GM12878 (cell line): ENCODE results near the gene DRAP1. TPM values are rescaled to one million over a fixed set of nuclear protein-coding genes. Genes with fewer than 3 reads are reported as not detected.

Experiments
- ATAC-seq: fragments of 200-7000 bp; cut with Tn5 transposase; 3 replicates; pipeline ENCODE4 v1.9.1; 2020; ENCODE audit warnings: mild to moderate bottlenecking, moderate library complexity
- BruUV-seq: library from RNA; stranded (reverse); fragments of 400-500 nt; replicated peaks from 2 replicates; lab custom pipeline; 2021; lab: Mats Ljungman, UMichigan
- CTCF ChIA-PET: fragments of 300-600 bp; sonication (Branson Sonifier 250); formaldehyde crosslinking; extraction: SDS; loops from one replicate; lab custom pipeline; 2021; ENCODE audit warnings: inconsistent platforms; lab: Yijun Ruan, JAX
- POLR2A ChIA-PET: fragments of 350-600 bp; formaldehyde crosslinking; extraction: SDS; loops from one replicate; lab custom pipeline; 2021; ENCODE audit warnings: inconsistent platforms; lab: Charles Lee
- RAD21 ChIA-PET: fragments of 300-600 bp; sonication (Branson Sonifier 250); formaldehyde crosslinking; loops from one replicate; lab custom pipeline; 2023; ENCODE audit warnings: antibody characterized with exemption; ENCODE audit not compliant: unreplicated experiment; lab: Charles Lee
- SMC1A ChIA-PET: fragments of 300-600 bp; sonication (Branson Sonifier 250); formaldehyde crosslinking; loops from one replicate; lab custom pipeline; 2023; ENCODE audit not compliant: unreplicated experiment, uncharacterized antibody; lab: Charles Lee
- DNase-seq: peaks from one replicate; pipeline ENCODE4 v3.0.0-alpha.2; 2011; ENCODE audit warnings: low read depth, low spot score
- FAIRE-seq: peaks from 3 replicates; lab custom pipeline; 2011; peaks lifted over from hg19 to GRCh38; lab: Jason Lieb, UNC
- H2AFZ ChIP-seq: 2 replicates; pipeline ENCODE4 v1.6.0; 2011; ENCODE audit warnings: low read depth, low read length, control low read depth; ENCODE audit not compliant: control insufficient read depth
- H3K27ac ChIP-seq: 2 replicates; pipeline ENCODE4 v1.5.1; 2011; ENCODE audit warnings: control low read depth; ENCODE audit not compliant: control insufficient read depth, insufficient read depth
- H3K27me3 ChIP-seq, 2 experiments: replicated peaks in 1 of 2; 2 replicates each; pipeline versions ENCODE4 v1.6.0 to v1.6.1; 2011; ENCODE audit warnings: low read length in 1 of 2; ENCODE audit not compliant: control insufficient read depth in 2 of 2, insufficient read depth in 2 of 2
- H3K36me3 ChIP-seq, 2 experiments: 2 replicates each; pipeline ENCODE4 v1.5.1; 2011; ENCODE audit warnings: low read length in 1 of 2; ENCODE audit not compliant: control insufficient read depth in 2 of 2, insufficient read depth in 2 of 2
- H3K4me1 ChIP-seq: 2 replicates; pipeline ENCODE4 v1.6.1; 2011; ENCODE audit warnings: mild to moderate bottlenecking, low read length, moderate library complexity, mixed read lengths; ENCODE audit not compliant: control insufficient read depth, insufficient read depth
- H3K4me2 ChIP-seq: 2 replicates; pipeline ENCODE4 v1.6.0; 2011; ENCODE audit warnings: control low read depth; ENCODE audit not compliant: control insufficient read depth, insufficient read depth
- H3K4me3 ChIP-seq: fragments of 200-600 bp; sonication (generic); 2 replicates; pipeline ENCODE4 v1.5.1; 2016
- H3K79me2 ChIP-seq: 2 replicates; pipeline ENCODE4 v1.6.0; 2011; ENCODE audit warnings: low read length; ENCODE audit not compliant: control insufficient read depth, insufficient read depth
- H3K9ac ChIP-seq: 2 replicates; pipeline ENCODE4 v1.8.0; 2011; ENCODE audit warnings: low read length, control low read depth, mixed read lengths; ENCODE audit not compliant: control insufficient read depth, insufficient read depth
- H3K9me3 ChIP-seq: replicated peaks from 3 replicates; pipeline ENCODE4 v1.5.1; 2011; ENCODE audit warnings: mild to moderate bottlenecking, low read length; ENCODE audit not compliant: control insufficient read depth, insufficient read depth
- H4K20me1 ChIP-seq: 2 replicates; pipeline ENCODE4 v1.6.0; 2011; ENCODE audit not compliant: control insufficient read depth, insufficient read depth
- ATF7 ChIP-seq: fragments of 450-650 bp; IDR thresholded peaks from 2 replicates; pipeline ENCODE4 v1.6.1; 2016; ENCODE audit warnings: low read depth, mild to moderate bottlenecking
- CBX3 ChIP-seq: fragments of 200-600 bp; sonication (generic); IDR thresholded peaks from 2 replicates; pipeline ENCODE4 v1.6.1; 2016; ENCODE audit warnings: low read depth, borderline replicate concordance
- CEBPZ ChIP-seq: fragments of 150-350 bp; IDR thresholded peaks from 2 replicates; pipeline ENCODE4 v1.6.1; 2016; ENCODE audit warnings: low read depth, low read length
- CHD2 ChIP-seq: IDR thresholded peaks from 2 replicates; pipeline ENCODE4 v1.6.1; 2011; ENCODE audit warnings: low read depth, low read length, improper control_type of control experiment, borderline replicate concordance
- EZH2 ChIP-seq: IDR thresholded peaks from 2 replicates; pipeline ENCODE4 v1.6.1; 2012; ENCODE audit warnings: low read depth, mild to moderate bottlenecking, control low read depth, inconsistent platforms, low read length, borderline replicate concordance; ENCODE audit not compliant: control insufficient read depth
- HCFC1 ChIP-seq: fragments of 150-350 bp; IDR thresholded peaks from 2 replicates; pipeline ENCODE4 v1.6.1; 2014; ENCODE audit warnings: low read length
- IKZF1 ChIP-seq: fragments of 450-650 bp; conservative IDR thresholded peaks from 2 replicates; pipeline ENCODE4 v1.6.1; 2017; ENCODE audit warnings: antibody characterized with exemption, mild to moderate bottlenecking
- MLLT1 ChIP-seq: fragments of 450-650 bp; IDR thresholded peaks from 2 replicates; pipeline ENCODE4 v1.6.1; 2016; ENCODE audit warnings: mild to moderate bottlenecking
- NKRF ChIP-seq: fragments of 450-650 bp; conservative IDR thresholded peaks from 2 replicates; pipeline ENCODE4 v1.6.1; 2017; ENCODE audit warnings: mild to moderate bottlenecking, moderate library complexity
- RBBP5 ChIP-seq: fragments of 200-600 bp; sonication (generic); conservative IDR thresholded peaks from 2 replicates; pipeline ENCODE4 v1.6.1; 2016
- RELA ChIP-seq: fragments of 450-650 bp; IDR thresholded peaks from 2 replicates; pipeline ENCODE4 v1.8.0; 2014; ENCODE audit warnings: borderline replicate concordance; ENCODE audit not compliant: partially characterized antibody
- RFX5 ChIP-seq: IDR thresholded peaks from 2 replicates; pipeline ENCODE4 v1.6.1; 2011; ENCODE audit warnings: low read depth, low read length, improper control_type of control experiment
- SRF ChIP-seq, 2 experiments: IDR thresholded peaks; 2 replicates each; pipeline ENCODE4 v1.6.1; 2011; ENCODE audit warnings: low read depth in 2 of 2, low read length in 2 of 2, mild to moderate bottlenecking in 1 of 2, moderate library complexity in 1 of 2
- TAF1 ChIP-seq: IDR thresholded peaks from 2 replicates; pipeline ENCODE4 v1.6.1; 2011; ENCODE audit warnings: mild to moderate bottlenecking, low read depth, low read length, borderline replicate concordance
- TARDBP ChIP-seq: IDR thresholded peaks from 2 replicates; pipeline ENCODE4 v1.6.1; 2016; ENCODE audit warnings: borderline replicate concordance
- TCF7 ChIP-seq: IDR thresholded peaks from 2 replicates; pipeline ENCODE4 v1.6.1; 2014; ENCODE audit warnings: antibody characterized with exemption, borderline replicate concordance
- YY1 ChIP-seq: IDR thresholded peaks from 2 replicates; pipeline ENCODE4 v1.6.1; 2011; ENCODE audit warnings: low read depth, mild to moderate bottlenecking, low read length
- ZNF274 ChIP-seq: IDR thresholded peaks from one replicate; pipeline ENCODE4 v1.8.0; 2011; ENCODE audit not compliant: insufficient read length, insufficient read depth
- WGBS: methylation state at CpG from one replicate; pipeline ENCODE4 v1.1.6; 2016; ENCODE audit warnings: low lambda C conversion rate; ENCODE audit not compliant: insufficient replicate concordance, insufficient coverage; ENCODE audit errors: missing lambda C conversion rate; 5-methylcytosine and 5-hydroxymethylcytosine counted together
- in situ Hi-C: fragments of 300-500 bp; cut with MboI; formaldehyde crosslinking; loops from 9 replicates; pipeline ENCODE4 v1.14.3; 2018; ENCODE audit warnings: mixed read lengths
- intact Hi-C: fragments of 100-400 bp; cut with micrococcal nuclease; formaldehyde crosslinking; loops from one replicate; pipeline ENCODE4 v1.14.2; 2022; ENCODE audit not compliant: unreplicated experiment
- polyA plus RNA-seq, 11 experiments: library from polyadenylated mRNA; depleted of rRNA in 4 of 11; unstranded in 6 of 11; stranded (reverse) in 5 of 11; fragments of >200 nt; fragmentation: Nextera tagmentation in 4 of 11; fragmentation: Illumina TruSeq in 1 of 11; extraction: Ambion mirVana in 4 of 11; extraction: Trizol in 1 of 11; gene quantifications; 1 replicate in 1 of 11; 2 replicates in 10 of 11; pipeline versions ENCODE4 v1.2.1 to v1.2.3, GENCODE V29; 2011 to 2016; ENCODE audit warnings: inconsistent platforms in 2 of 11, missing spikeins in 2 of 11, low read depth in 1 of 11
- total RNA-seq, 4 experiments: library from RNA; depleted of rRNA in 3 of 4; stranded (reverse); fragments of >200 nt in 3 of 4; fragmentation: Illumina TruSeq in 1 of 4; extraction: Trizol in 1 of 4; gene quantifications; 2 replicates each; pipeline versions ENCODE4 v1.2.1 to v1.2.3, GENCODE V29; 2013 to 2021

The DRAP1 gene
- total and polyA plus RNA-seq, 10 of the 15 experiments (the other 5 are each of a cell fraction or from before 2014, with no cell fraction given) = 9.4 to 163 (median 114) TPM

DNA sequence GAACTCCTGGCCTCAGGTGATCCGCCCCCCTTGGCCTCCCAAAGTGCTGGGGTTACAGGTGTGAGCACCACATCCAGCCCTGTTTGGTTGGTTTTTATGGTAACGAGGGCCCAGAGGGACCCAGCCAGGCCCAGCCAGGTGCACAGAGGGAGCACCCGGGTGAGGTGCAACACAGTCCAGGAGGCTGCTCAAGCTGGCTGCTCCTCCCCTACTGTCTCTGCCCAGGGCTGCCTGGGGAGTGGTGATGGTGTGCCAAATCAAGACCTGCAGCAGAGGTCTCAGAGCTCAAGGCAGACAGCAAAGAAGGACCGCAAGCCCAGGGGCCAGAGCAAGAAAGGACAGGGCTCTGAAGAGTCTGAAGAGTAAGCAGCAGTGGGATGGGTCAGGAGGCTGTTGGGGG is 27.4 kb downstream of the DRAP1 start (continued):
- TF ChIP-seq NKRF (no peak), MLLT1 (no peak), RBBP5 (no peak), CBX3 (no peak), ATF7 (no peak), RFX5 (no peak)
- TF ChIP-seq, all 136 proteins: peak for 0

- CTCF ChIA-PET = interaction anchor here (1.0 kb wide), 1 partner anchor 75 kb away, joined by 3 read pairs; no protein-coding TSS in a partner anchor
- SMC1A ChIA-PET = no interaction called here
- DNase-seq = no peak
- BruUV-seq = no TSS peak
- WGBS = 76% methylated on average over 13 of the region's 13 CpGs
- no peak for FAIRE-seq
- H3K79me2 ChIP-seq = no peaks in the 10 kb centered on the region
- no peaks in the 10 kb centered on the region for H3K9me3 ChIP-seq
- no peaks in the 10 kb centered on the region for H4K20me1 ChIP-seq
- H3K9ac ChIP-seq = no peak overlapping the region
- no peak overlapping the region for H3K4me2 ChIP-seq
- H3K4me3 ChIP-seq = no peak overlapping the region
- H3K27ac ChIP-seq = no peak overlapping the region
- H3K4me1 ChIP-seq = no peaks in the 10 kb centered on the region
- in situ Hi-C loops (no loop called here), intact Hi-C loops (no loop called here)
- RAD21 ChIA-PET = no interaction called here
- POLR2A ChIA-PET = no interaction called here
- no peaks in the 10 kb centered on the region for H3K27me3 ChIP-seq
- no peak overlapping the region for H2AFZ ChIP-seq
- H3K36me3 ChIP-seq = no peaks in the 10 kb centered on the region
- ATAC-seq = no peak
- no peak for TF ChIP-seq IKZF1
- TF ChIP-seq TCF7 = no peak
- TF ChIP-seq YY1 = no peak
- TF ChIP-seq CBX3 = no peak
- no peak for TF ChIP-seq EZH2
- TF ChIP-seq RELA = no peak
- no peak for TF ChIP-seq CEBPZ
- no peak for TF ChIP-seq ATF7
- TF ChIP-seq TARDBP = no peak
- no peak for TF ChIP-seq TAF1
- TF ChIP-seq HCFC1 = no peak
- TF ChIP-seq ZNF274 = no peak
- TF ChIP-seq CHD2 = no peak
- no peak for TF ChIP-seq SRF (IDR thresholded peaks at IDR 0.05; ENCODE audit: low read depth in 2 of 2, low read length in 2 of 2)
- TF ChIP-seq RBBP5 = no peak
Observed at GRCh38 chr11:65947133-65947532, 27.9 kb downstream of the DRAP1 start.
